ENCODE data around the gene NR2C2AP. TPM values are rescaled to one million over a fixed set of nuclear protein-coding genes. Genes with fewer than 3 reads are reported as not detected.
"Not testable (repeated sequence)": the region's sequence is repeated elsewhere in the genome, so short reads cannot be mapped to it uniquely, and the experiment has no call there.

Gene NR2C2AP
- total RNA-seq: 10.5 TPM

GRCh38 chr19:19203012-19203856 is at the start of gene NR2C2AP:
TSS of gene NR2C2AP (minus strand) at chr19:19203414. CDS start at chr19:19203060, 354 bp downstream.
- DNase-seq (ENCODE audit: low read depth in 2 of 3, low spot score in 2 of 3): peak; percentile 87 to 92 (median 90)

GRCh38 chr19:19250196-19250801 is 47.1 kb upstream of the NR2C2AP start:
- no peak for DNase-seq (ENCODE audit: low read depth in 2 of 3, low spot score in 2 of 3)

GRCh38 chr19:19240476-19240875 is 37.3 kb upstream of the NR2C2AP start:
- no peak for DNase-seq (ENCODE audit: low read depth in 2 of 3, low spot score in 2 of 3)

GRCh38 chr19:19239675-19240074 is 36.5 kb upstream of the NR2C2AP start:
- no peak for DNase-seq (ENCODE audit: low read depth in 2 of 3, low spot score in 2 of 3)

DNA sequence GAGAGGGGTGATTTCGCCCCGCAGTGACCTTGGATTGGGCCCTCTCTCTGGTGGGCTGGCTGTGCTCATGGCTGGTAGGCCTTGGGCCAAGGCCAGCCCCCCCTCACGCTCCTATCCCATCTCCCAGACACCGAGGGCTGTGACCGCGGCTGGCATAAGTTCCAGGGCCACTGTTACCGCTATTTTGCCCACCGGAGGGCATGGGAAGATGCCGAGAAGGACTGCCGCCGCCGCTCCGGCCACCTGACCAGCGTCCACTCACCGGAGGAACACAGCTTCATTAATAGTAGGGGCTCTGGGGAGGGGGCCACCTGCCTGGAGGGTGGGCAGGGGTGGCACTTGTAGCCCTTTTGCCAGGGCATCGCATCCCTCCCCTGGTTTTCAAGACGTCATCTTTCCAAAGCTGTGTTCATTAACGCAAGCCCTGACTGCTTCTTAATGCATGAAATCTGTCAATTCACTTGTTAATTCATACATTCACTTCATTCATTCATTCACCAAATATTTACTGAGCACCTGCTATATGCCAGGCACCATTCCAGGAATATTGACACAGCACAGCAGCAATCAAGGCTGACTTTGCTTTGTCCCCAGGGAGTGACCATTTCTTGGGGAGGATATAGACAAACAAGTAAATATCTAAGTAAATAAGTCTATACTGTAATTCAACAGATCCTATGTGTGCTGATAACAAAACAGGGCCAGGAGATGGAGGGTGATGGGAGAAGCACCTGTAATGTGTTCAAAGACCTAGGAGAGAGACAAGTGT is 35.1 kb upstream of the NR2C2AP start:
- DNase-seq (ENCODE audit: low read depth in 2 of 3, low spot score in 2 of 3): no peak

- DNase-seq (ENCODE audit: low read depth in 2 of 3, low spot score in 2 of 3): no peak
These were observed 33.0 kb upstream of the NR2C2AP start for GRCh38 chr19:19236173-19236572.

DNA sequence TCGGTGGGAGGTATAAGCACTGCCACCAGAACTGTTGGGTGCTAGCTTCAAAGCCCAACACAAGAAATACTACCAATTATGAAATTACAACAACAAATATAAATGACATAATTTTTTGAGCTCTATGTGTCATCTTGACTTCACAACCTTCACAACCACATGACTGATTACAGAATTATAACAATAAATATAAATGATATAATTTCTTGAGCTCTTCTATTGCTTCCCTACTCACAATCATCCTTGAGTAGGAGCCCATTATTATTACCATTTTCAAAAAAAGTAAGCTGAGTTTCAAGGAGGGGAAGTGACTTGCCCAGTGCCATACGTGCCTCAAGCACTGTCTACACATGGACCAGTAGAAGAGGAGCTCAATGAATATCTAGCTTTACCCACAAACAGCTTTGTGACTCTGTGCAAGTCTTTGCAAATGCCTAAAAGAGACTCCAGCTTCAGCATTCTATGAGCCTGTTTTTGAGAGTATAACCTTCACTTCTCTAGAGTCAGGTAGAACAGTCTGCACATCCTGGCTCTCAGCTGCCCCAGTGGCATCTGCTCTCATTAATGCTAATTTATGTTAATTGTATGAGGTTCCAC is 31.1 kb upstream of the NR2C2AP start:
- no peak for DNase-seq (ENCODE audit: low read depth in 2 of 3, low spot score in 2 of 3)

GRCh38 chr19:19232261-19232721 is 29.1 kb upstream of the NR2C2AP start:
- no peak for DNase-seq (ENCODE audit: low read depth in 2 of 3, low spot score in 2 of 3)

DNA sequence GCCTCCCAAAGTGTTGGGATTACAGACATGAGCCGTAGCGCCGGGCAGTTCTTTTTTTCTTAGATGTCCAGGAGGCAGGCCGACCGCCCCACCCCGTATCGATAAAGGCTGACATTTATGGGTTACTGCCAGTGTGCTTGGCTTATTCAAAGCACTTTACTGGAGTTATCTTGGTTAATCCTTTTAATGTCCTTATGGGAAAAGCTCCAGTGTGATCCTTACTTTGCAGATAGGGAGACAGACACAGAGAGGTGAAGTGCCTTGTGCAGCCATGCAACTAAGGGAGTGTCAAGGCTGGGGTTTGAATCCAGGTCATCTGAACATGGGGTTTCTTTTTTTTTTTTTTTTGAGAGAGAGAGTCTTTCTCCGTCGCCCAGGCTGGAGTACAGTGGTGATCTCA is 27.8 kb upstream of the NR2C2AP start:
- DNase-seq (ENCODE audit: low read depth in 2 of 3, low spot score in 2 of 3): no peak

DNA sequence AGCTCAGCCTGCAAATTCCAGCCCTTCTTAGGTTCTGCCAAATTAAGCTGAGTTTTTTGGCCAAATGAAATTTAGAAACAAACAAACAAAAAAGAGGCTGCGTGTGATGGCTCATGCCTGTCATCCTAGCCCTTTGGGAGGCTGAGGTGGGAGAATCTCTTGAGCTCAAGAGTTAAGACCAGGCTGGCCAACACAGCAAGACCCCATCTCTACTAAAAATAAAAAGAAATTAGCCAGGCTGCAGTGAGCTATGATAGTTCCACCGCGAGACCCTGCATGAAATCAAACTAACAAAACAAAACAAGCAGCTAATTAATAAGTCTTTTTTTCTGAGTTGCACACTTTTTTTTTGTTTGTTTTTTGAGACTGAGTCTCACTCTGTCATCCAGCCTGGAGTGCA is 26.5 kb upstream of the NR2C2AP start:
- no peak for DNase-seq (ENCODE audit: low read depth in 2 of 3, low spot score in 2 of 3)

- no peak for DNase-seq (ENCODE audit: low read depth in 2 of 3, low spot score in 2 of 3)
These were observed 24.0 kb upstream of the NR2C2AP start for GRCh38 chr19:19227217-19227616.

DNA sequence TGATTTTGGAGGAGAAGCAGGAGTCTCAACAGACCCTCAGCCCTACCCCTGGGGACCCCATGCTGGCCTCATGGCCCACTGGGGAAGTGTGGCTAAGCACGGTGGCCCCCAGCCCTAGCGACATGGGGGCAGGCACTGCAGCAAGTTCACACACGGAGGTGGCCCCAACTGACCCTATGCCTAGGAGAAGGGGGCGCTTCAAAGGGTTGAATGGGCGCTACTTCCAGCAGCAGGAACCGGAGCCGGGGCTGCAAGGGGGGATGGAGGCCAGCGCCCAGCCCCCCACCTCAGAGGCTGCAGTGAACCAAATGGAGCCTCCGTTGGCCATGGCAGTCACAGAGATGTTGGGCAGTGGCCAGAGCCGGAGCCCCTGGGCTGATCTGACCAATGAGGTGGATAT is 23.4 kb upstream of the NR2C2AP start:
- no peak for DNase-seq (ENCODE audit: low read depth in 2 of 3, low spot score in 2 of 3)

DNA sequence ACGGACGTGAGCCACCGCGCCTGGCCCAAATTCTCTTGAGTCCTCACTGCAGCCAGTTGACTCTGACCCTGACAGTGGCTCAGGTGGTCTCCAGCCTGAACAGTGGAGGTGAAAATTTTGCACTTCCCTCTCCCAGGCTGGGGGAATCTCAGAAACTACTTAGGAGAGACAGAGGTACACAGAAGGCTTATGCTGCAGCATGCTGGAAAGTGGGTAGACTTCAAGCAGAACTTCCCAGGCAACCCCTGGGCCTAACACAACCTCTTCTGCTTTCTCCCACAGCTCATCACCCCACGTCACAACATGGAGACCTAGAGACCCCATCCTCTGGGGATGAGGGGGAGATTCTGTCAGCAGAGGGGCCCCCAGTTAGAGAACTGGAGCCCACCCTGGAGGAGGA is 23.0 kb upstream of the NR2C2AP start:
- no peak for DNase-seq (ENCODE audit: low read depth in 2 of 3, low spot score in 2 of 3)

DNA sequence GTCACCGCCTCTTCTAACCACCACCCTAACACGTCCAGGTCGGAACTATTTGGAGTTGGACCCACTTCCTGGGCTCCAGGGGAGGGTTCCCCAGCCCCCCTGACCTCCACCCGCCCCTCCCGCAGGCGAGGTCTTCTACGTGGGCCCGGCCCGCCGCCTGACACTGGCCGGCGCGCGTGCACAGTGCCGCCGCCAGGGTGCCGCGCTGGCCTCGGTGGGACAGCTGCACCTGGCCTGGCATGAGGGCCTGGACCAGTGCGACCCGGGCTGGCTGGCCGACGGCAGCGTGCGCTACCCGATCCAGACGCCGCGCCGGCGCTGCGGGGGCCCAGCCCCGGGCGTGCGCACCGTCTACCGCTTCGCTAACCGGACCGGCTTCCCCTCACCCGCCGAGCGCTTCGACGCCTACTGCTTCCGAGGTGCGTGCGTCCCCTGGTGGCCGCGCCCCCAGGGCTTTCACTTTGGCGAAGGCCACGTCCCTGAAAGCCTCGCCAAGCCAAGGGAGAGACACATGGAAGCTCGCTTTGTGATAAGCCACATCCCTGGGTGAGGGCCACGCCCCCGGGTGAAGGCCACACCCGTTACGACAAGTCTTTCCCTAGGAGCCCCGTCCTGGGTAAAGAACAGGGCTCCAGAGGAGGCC is 21.8 kb upstream of the NR2C2AP start:
- peak; percentile 60 to 79 (median 75) for DNase-seq (ENCODE audit: low read depth in 2 of 3, low spot score in 2 of 3)

DNA sequence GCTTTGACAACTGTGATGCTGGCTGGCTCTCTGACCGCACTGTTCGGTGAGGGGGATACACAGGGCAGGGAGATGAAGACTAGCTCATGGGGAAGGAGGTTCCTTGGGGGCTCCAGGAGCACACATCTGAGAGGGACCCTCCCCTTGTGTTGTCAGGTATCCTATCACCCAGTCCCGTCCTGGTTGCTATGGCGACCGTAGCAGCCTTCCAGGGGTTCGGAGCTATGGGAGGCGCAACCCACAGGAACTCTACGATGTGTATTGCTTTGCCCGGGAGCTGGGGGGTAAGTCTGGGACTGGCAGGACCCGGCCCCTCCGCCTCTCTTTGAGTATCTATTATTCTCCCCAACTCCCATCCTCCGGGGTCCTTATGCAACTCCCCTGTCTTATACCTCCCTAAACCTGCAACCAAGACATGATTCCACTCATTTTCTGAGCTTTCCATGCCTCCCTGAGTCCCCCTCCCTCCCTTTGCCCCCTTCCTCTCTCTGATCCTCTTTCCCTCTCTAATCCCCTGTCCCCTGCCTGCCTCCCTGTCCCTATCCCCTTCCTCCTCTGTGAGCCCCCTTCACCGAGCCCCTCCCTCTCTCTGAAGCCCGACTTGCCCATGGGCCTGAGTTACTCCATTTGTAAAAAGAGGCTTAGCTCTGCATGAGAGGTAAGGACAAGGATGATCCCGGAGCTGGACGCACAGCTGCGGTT is 21.1 kb upstream of the NR2C2AP start:
- no peak for DNase-seq (ENCODE audit: low read depth in 2 of 3, low spot score in 2 of 3)

- DNase-seq (ENCODE audit: low read depth in 2 of 3, low spot score in 2 of 3): no peak
These were observed 20.4 kb upstream of the NR2C2AP start for GRCh38 chr19:19223636-19224035.

- DNase-seq (ENCODE audit: low read depth in 2 of 3, low spot score in 2 of 3): no peak
These were observed 19.8 kb upstream of the NR2C2AP start for GRCh38 chr19:19223060-19223459.

DNA sequence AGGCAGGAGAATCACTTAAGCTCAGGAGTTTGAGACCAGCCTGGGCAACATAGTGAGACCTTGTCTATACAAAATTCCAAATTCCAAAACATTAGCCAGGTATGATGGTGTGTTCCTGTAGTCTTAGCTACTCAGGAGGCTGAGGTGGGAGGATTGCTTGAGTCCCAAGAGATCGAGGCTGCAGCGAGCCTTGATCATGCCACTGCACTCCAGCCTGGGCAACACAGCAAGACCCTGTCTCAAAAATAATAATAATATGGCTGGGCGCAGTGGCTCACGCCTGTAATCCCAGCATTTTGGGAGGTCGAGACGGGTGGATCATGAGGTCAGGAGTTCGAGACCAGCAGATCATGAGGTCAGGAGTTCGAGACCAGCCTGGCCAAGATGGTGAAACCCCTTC is 17.8 kb upstream of the NR2C2AP start:
- DNase-seq (ENCODE audit: low read depth in 2 of 3, low spot score in 2 of 3): not testable (repeated sequence)

DNA sequence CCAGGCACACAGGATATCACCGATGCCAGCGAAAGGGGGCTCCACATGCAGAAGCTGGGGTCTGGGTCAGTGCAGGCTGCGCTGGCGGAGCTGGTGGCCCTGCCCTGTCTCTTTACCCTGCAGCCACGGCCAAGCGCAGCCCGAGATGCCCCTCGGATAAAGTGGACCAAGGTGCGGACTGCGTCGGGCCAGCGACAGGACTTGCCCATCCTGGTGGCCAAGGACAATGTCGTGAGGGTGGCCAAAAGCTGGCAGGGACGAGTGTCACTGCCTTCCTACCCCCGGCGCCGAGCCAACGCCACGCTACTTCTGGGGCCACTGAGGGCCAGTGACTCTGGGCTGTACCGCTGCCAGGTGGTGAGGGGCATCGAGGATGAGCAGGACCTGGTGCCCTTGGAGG is 15.7 kb upstream of the NR2C2AP start:
- no peak for DNase-seq (ENCODE audit: low read depth in 2 of 3, low spot score in 2 of 3)

DNA sequence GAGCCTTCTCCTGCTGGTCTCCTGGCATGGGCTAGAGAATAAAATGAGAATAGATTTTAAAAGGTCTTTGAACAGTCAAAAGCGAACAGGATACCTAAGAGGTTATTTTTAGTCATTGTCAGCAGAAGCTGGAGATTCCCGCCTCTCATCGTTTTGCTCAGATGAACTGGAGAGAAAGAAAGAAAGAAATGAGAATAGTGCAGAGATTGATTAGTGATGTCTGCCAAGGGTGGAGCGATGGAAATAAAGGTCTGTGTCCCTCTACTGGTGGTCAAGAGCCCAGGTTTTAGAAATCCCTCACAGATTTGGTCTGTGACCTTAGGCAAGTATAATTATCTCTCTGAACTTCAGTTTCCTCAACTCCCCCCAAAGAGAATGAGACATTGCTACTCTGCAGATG is 13.9 kb upstream of the NR2C2AP start:
- DNase-seq (ENCODE audit: low read depth in 2 of 3, low spot score in 2 of 3): peak in 2 of 3 donors; percentile 15 to 23
